GM21619 (cell line): ENCODE results near the gene GPT2.
"Not testable (repeated sequence)": the region's sequence is repeated elsewhere in the genome, so short reads cannot be mapped to it uniquely, and the experiment has no call there.

Source experiments
- ATAC-seq: cut with Tn5 transposase; IDR thresholded peaks from one replicate; pipeline ENCODE4 v1.9.1; 2021; ENCODE audit not compliant: unreplicated experiment

GPT2 gene

GRCh38 chr16:46918905-46919792 is 35.0 kb downstream of the GPT2 start:
- peak; percentile 89 for ATAC-seq

GRCh38 chr16:46920402-46921068 is 36.4 kb downstream of the GPT2 start:
- ATAC-seq: no peak

- ATAC-seq: no peak
These were observed 38.1 kb downstream of the GPT2 start for GRCh38 chr16:46922239-46922638.

GRCh38 chr16:46923513-46924295 is 39.5 kb downstream of the GPT2 start:
- ATAC-seq: no peak

- no peak for ATAC-seq
These were observed 40.2 kb downstream of the GPT2 start for GRCh38 chr16:46924402-46924801.

GRCh38 chr16:46926470-46927225 is 42.5 kb downstream of the GPT2 start:
- ATAC-seq: no peak

- ATAC-seq: no peak
These were observed 43.1 kb downstream of the GPT2 start for GRCh38 chr16:46927273-46927672.

GRCh38 chr16:46928811-46929210 is 44.6 kb downstream of the GPT2 start:
- no peak for ATAC-seq

GRCh38 chr16:46929378-46930332 is 45.5 kb downstream of the GPT2 start:
- peak; percentile 70 for ATAC-seq

GRCh38 chr16:46930861-46931260 is 46.7 kb downstream of the GPT2 start:
- no peak for ATAC-seq

- ATAC-seq: no peak
These were observed 48.6 kb downstream of the GPT2 start for GRCh38 chr16:46932802-46933201.

GRCh38 chr16:46937536-46937935 is 53.4 kb downstream of the GPT2 start:
- no peak for ATAC-seq

- not testable (repeated sequence) for ATAC-seq
These were observed 60.6 kb downstream of the GPT2 start for GRCh38 chr16:46944713-46945112.

- peak; percentile 60 for ATAC-seq
These were observed 63.9 kb downstream of the GPT2 start for GRCh38 chr16:46947900-46948547.

- ATAC-seq: no peak
These were observed 64.5 kb downstream of the GPT2 start for GRCh38 chr16:46948548-46949166.

- no peak for ATAC-seq
These were observed 65.2 kb downstream of the GPT2 start for GRCh38 chr16:46949241-46949892.

- ATAC-seq: no peak
These were observed 65.8 kb downstream of the GPT2 start for GRCh38 chr16:46950009-46950408.

GRCh38 chr16:46954562-46954961 is 70.4 kb downstream of the GPT2 start:
- no peak for ATAC-seq
